ENCODE results near the gene MGAT2. TPM values are rescaled to one million over a fixed set of nuclear protein-coding genes. Genes with fewer than 3 reads are reported as not detected.

MGAT2 gene
- total and polyA plus RNA-seq, 11 donors = 6.8 to 28.8 (median 16.4) TPM

- Histone ChIP-seq H3K4me3 (no peak overlapping the region), H3K9me3 (no peaks in the 10 kb centered on the region), H3K27ac (no peak overlapping the region), H3K4me1 (no peaks in the 10 kb centered on the region), H3K36me3 (no peaks in the 10 kb centered on the region), H3K27me3 (no peaks in the 10 kb centered on the region)
- 92 to 94% (median 93%) methylated on average over 2 of the region's 2 CpGs for WGBS, 4 donors
- no peak for ATAC-seq
- TF ChIP-seq POLR2A (IDR thresholded peaks at IDR 0.05) = no peak
- no peak for TF ChIP-seq CTCF (IDR thresholded peaks at IDR 0.05)
- DNase-seq = no peak
- intact Hi-C loops (cut with DNase I) = no loop called here
Measured at GRCh38 chr14:49659526-49660455, 39.2 kb downstream of the MGAT2 start.

GRCh38 chr14:49670475-49670874 lies 49.9 kb downstream of the MGAT2 start:
- Histone ChIP-seq H3K9me3 (no peaks in the 10 kb centered on the region), H3K36me3 (no peaks in the 10 kb centered on the region), H3K4me3 (no peak overlapping the region), H3K27ac (no peak overlapping the region), H3K4me1 (no peaks in the 10 kb centered on the region), H3K27me3 (no peaks in the 10 kb centered on the region)
- intact Hi-C loops (cut with DNase I) = no loop called here
- DNase-seq (no peak), ATAC-seq (no peak)
- TF ChIP-seq CTCF (IDR thresholded peaks at IDR 0.05) (no peak), POLR2A (IDR thresholded peaks at IDR 0.05) (no peak)

Other genes with a start within 250 kb of the MGAT2 start
- gene RPS29, start 34.4 kb upstream of the MGAT2 start, total RNA-seq = 1,000 to 10,000 TPM in 2 of 9 donors, 100 to 1,000 TPM in 7; 507 to 4,598 (median 922) TPM
- 1,000 to 10,000 TPM in 1 of 2 donors, 100 to 1,000 TPM in 1; 914 to 1,431 TPM for gene RPS29, start 34.4 kb upstream of the MGAT2 start, polyA plus RNA-seq
- gene LRR1, start 21.9 kb upstream of the MGAT2 start, total RNA-seq = 10 to 100 TPM in 2 of 9 donors, 1 to 10 TPM in 7; 2.5 to 39.6 (median 7.5) TPM
- 1 to 10 TPM; 2.1 to 7.1 TPM for gene LRR1, start 21.9 kb upstream of the MGAT2 start, polyA plus RNA-seq
- gene RPL36AL, start 173 bp upstream of the MGAT2 start, total RNA-seq = 100 to 1,000 TPM; 107 to 262 (median 138) TPM
- 100 to 1,000 TPM; 328 to 512 TPM for gene RPL36AL, start 173 bp upstream of the MGAT2 start, polyA plus RNA-seq
- 10 to 100 TPM in 1 of 9 donors, 1 to 10 TPM in 8; 3.6 to 10.0 (median 5.1) TPM for gene DNAAF2, start 14.4 kb downstream of the MGAT2 start, total RNA-seq
- 1 to 10 TPM; 3.4 to 6.7 TPM for gene DNAAF2, start 14.4 kb downstream of the MGAT2 start, polyA plus RNA-seq
- gene POLE2, start 67.4 kb downstream of the MGAT2 start, total RNA-seq = 1 to 10 TPM in 4 of 9 donors, under 1 TPM in 4, not detected in 1; 0.25 to 3.4 (median 0.91) TPM
- 1 to 10 TPM in 1 of 2 donors, under 1 TPM in 1; 0.88 to 1.2 TPM for gene POLE2, start 67.4 kb downstream of the MGAT2 start, polyA plus RNA-seq
- gene KLHDC1, start 72.3 kb downstream of the MGAT2 start, total RNA-seq = 1 to 10 TPM; 3.0 to 9.8 (median 7.4) TPM
- gene KLHDC1, start 72.3 kb downstream of the MGAT2 start, polyA plus RNA-seq = 1 to 10 TPM; 1.1 to 3.7 TPM
- 10 to 100 TPM; 68.2 to 93.6 (median 85.9) TPM for gene KLHDC2, start 147.4 kb downstream of the MGAT2 start, total RNA-seq
- 10 to 100 TPM; 40.7 to 48.9 TPM for gene KLHDC2, start 147.4 kb downstream of the MGAT2 start, polyA plus RNA-seq
- gene NEMF, start 232.0 kb downstream of the MGAT2 start, total RNA-seq = 10 to 100 TPM; 26.7 to 69.7 (median 52.8) TPM
- gene NEMF, start 232.0 kb downstream of the MGAT2 start, polyA plus RNA-seq = 10 to 100 TPM; 30.5 to 33.3 TPM